ENCODE data around the gene SLC16A7.

DNA sequence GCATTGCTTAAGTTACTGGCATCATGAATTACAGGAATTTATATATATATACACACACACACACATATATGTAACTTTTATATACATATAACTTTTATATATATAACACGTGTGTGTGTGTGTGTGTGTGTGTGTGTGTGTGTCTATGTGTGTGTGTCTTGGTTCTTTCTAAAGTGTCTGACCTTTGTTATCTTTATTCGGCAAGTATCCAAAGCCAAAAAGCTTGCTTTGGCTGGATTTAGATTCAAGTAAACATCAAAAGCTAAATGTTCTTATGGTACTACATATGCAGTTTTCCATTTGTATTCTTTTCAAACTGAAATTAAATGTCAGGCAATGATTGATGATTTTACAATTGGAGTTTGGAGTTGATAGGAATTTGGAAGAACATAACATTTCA lies 69.9 kb downstream of the SLC16A7 start:
- TF ChIP-seq EZH2phosphoT487 (IDR thresholded peaks at IDR 0.05; ENCODE audit: insufficient read depth, low read depth) = no peak
- no peak for TF ChIP-seq EZH2 (IDR thresholded peaks at IDR 0.05; ENCODE audit: insufficient read depth, poor library complexity, severe bottlenecking)
